IMR-90 (cell line): Measurements from ENCODE around the gene KRT3. TPM values are rescaled to one million over a fixed set of nuclear protein-coding genes. Genes with fewer than 3 reads are reported as not detected.

ENCODE experiments used
- ATAC-seq: fragments of 200-7000 bp; cut with Tn5 transposase; 2 replicates; pipeline ENCODE4 v1.9.1; 2020; ENCODE audit warnings: low read depth, mild to moderate bottlenecking, moderate library complexity
- BruUV-seq: library from RNA; stranded (reverse); fragments of 400-500 nt; replicated peaks from 2 replicates; lab custom pipeline; 2021; lab: Mats Ljungman, UMichigan
- CTCF ChIA-PET: fragments of 300-600 bp; formaldehyde crosslinking; extraction: SDS; loops from one replicate; lab custom pipeline; 2021; ENCODE audit warnings: antibody characterized with exemption; lab: Yijun Ruan, JAX
- POLR2A ChIA-PET: fragments of 300-600 bp; sonication (Branson Sonifier 250); formaldehyde crosslinking; loops from one replicate; lab custom pipeline; 2022; ENCODE audit warnings: antibody characterized with exemption; ENCODE audit not compliant: unreplicated experiment; lab: Charles Lee
- DNase-seq: peaks from one replicate; pipeline ENCODE4 v3.0.0; 2013
- H2AFZ ChIP-seq: replicated peaks from 2 replicates; pipeline ENCODE3; 2013; ENCODE audit warnings: low read length, mild to moderate bottlenecking; ENCODE audit not compliant: poor library complexity
- H2AK5ac ChIP-seq: 2 replicates; pipeline ENCODE4 v1.6.1; 2013; ENCODE audit warnings: low read depth, low read length, inconsistent platforms
- H2AK9ac ChIP-seq: replicated peaks from 2 replicates; pipeline ENCODE3; 2013; ENCODE audit warnings: mild to moderate bottlenecking, low read depth, low read length, moderate library complexity; ENCODE audit not compliant: poor library complexity
- H2BK120ac ChIP-seq: 2 replicates; pipeline ENCODE4 v1.6.1; 2013; ENCODE audit warnings: low read depth, low read length, inconsistent platforms
- H2BK15ac ChIP-seq: 3 replicates; pipeline ENCODE4 v1.6.1; 2013; ENCODE audit warnings: low read depth, low read length, inconsistent platforms
- H2BK20ac ChIP-seq: 2 replicates; pipeline ENCODE4 v1.6.1; 2013; ENCODE audit warnings: low read depth, mild to moderate bottlenecking, inconsistent platforms, low read length, moderate library complexity
- H2BK5ac ChIP-seq: 2 replicates; pipeline ENCODE4 v1.6.1; 2013; ENCODE audit warnings: mild to moderate bottlenecking, low read depth, low read length, inconsistent platforms; ENCODE audit not compliant: poor library complexity, severe bottlenecking
- H3K14ac ChIP-seq: replicated peaks from 2 replicates; pipeline ENCODE4 v1.6.1; 2013; ENCODE audit warnings: low read depth, low read length, inconsistent platforms
- H3K18ac ChIP-seq: 2 replicates; pipeline ENCODE4 v1.6.1; 2013; ENCODE audit warnings: low read depth, low read length, control low read depth
- H3K23ac ChIP-seq: 2 replicates; pipeline ENCODE4 v1.6.1; 2013; ENCODE audit warnings: low read depth, low read length, inconsistent platforms
- H3K27ac ChIP-seq: 2 replicates; pipeline ENCODE4 v1.5.1; 2013; ENCODE audit warnings: mild to moderate bottlenecking, control low read depth, low read length; ENCODE audit not compliant: insufficient read depth
- H3K27me3 ChIP-seq: 2 replicates; pipeline ENCODE4 v1.6.1; 2013; ENCODE audit warnings: low read length; ENCODE audit not compliant: control insufficient read depth, insufficient read depth
- H3K36me3 ChIP-seq: 2 replicates; pipeline ENCODE4 v1.6.1; 2013; ENCODE audit warnings: low read length, mixed read lengths; ENCODE audit not compliant: control insufficient read depth, insufficient read depth
- H3K4ac ChIP-seq: 2 replicates; pipeline ENCODE4 v1.6.1; 2013; ENCODE audit warnings: low read depth, low read length, inconsistent platforms
- H3K4me1 ChIP-seq: 2 replicates; pipeline ENCODE4 v1.6.1; 2013; ENCODE audit warnings: low read length, mixed read lengths; ENCODE audit not compliant: control insufficient read depth, insufficient read depth
- H3K4me2 ChIP-seq: 2 replicates; pipeline ENCODE4 v1.6.1; 2013; ENCODE audit warnings: low read depth, mild to moderate bottlenecking, control low read depth, low read length, moderate library complexity
- H3K4me3 ChIP-seq: 2 replicates; pipeline ENCODE4 v1.5.1; 2013; ENCODE audit warnings: low read depth, mild to moderate bottlenecking, control low read depth, low read length, moderate library complexity; ENCODE audit not compliant: insufficient read depth
- H3K56ac ChIP-seq: 2 replicates; pipeline ENCODE4 v1.6.1; 2013; ENCODE audit warnings: low read length, inconsistent platforms; ENCODE audit not compliant: insufficient read depth; ENCODE audit errors: extremely low read depth
- H3K79me1 ChIP-seq, 2 experiments: 2 replicates each; pipeline ENCODE4 v1.6.1; 2013; ENCODE audit warnings: low read length in 2 of 2, inconsistent platforms in 1 of 2, low read depth in 1 of 2
- H3K9ac ChIP-seq: 2 replicates; pipeline ENCODE4 v1.6.1; 2013; ENCODE audit warnings: low read depth, low read length, control low read depth
- H3K9me1 ChIP-seq: 2 replicates; pipeline ENCODE4 v1.6.1; 2013; ENCODE audit warnings: low read length, inconsistent platforms; ENCODE audit not compliant: insufficient read depth
- H3K9me3 ChIP-seq: 2 replicates; pipeline ENCODE4 v1.6.1; 2013; ENCODE audit warnings: low read length; ENCODE audit not compliant: control insufficient read depth, insufficient read depth
- H4K20me1 ChIP-seq: 2 replicates; pipeline ENCODE4 v1.6.1; 2013; ENCODE audit warnings: low read length, inconsistent platforms; ENCODE audit not compliant: insufficient read depth
- H4K5ac ChIP-seq: 2 replicates; pipeline ENCODE4 v1.6.1; 2013; ENCODE audit warnings: mild to moderate bottlenecking, low read depth, low read length, control low read depth
- H4K8ac ChIP-seq, 2 experiments: 2 replicates each; pipeline ENCODE4 v1.6.1; 2013; ENCODE audit warnings: low read depth in 2 of 2, low read length in 2 of 2, control low read depth in 1 of 2, inconsistent platforms in 1 of 2
- H4K91ac ChIP-seq: 2 replicates; pipeline ENCODE4 v1.6.1; 2013; ENCODE audit warnings: low read depth, low read length, inconsistent platforms; ENCODE audit not compliant: insufficient read depth
- CEBPB ChIP-seq: IDR thresholded peaks from 2 replicates; pipeline ENCODE4 v1.6.1; 2012; ENCODE audit warnings: low read depth, low read length, improper control_type of control experiment
- CTCF ChIP-seq: conservative IDR thresholded peaks from 2 replicates; pipeline ENCODE4 v1.5.1; 2012; ENCODE audit warnings: mild to moderate bottlenecking, low read depth, low read length, improper control_type of control experiment
- ELK1 ChIP-seq: fragments of 150-350 bp; IDR thresholded peaks from 2 replicates; pipeline ENCODE4 v1.6.1; 2016; ENCODE audit warnings: low read depth, mild to moderate bottlenecking, low read length, moderate library complexity, borderline replicate concordance
- FOS ChIP-seq: fragments of 150-350 bp; IDR thresholded peaks from 2 replicates; pipeline ENCODE4 v1.6.1; 2016; ENCODE audit warnings: low read depth, low read length
- MAFK ChIP-seq: IDR thresholded peaks from 2 replicates; pipeline ENCODE4 v1.6.1; 2012; ENCODE audit warnings: low read depth, low read length, improper control_type of control experiment
- MAZ ChIP-seq: IDR thresholded peaks from 2 replicates; pipeline ENCODE4 v1.6.1; 2012; ENCODE audit warnings: low read depth, mild to moderate bottlenecking, low read length, improper control_type of control experiment, moderate library complexity, borderline replicate concordance
- MXI1 ChIP-seq: IDR thresholded peaks from 2 replicates; pipeline ENCODE4 v1.6.1; 2012; ENCODE audit warnings: low read depth, mild to moderate bottlenecking, low read length, moderate library complexity, borderline replicate concordance
- POLR2A ChIP-seq: IDR thresholded peaks from 2 replicates; pipeline ENCODE4 v1.6.1; 2012; ENCODE audit warnings: mild to moderate bottlenecking, low read depth, low read length
- WGBS, 2 experiments: methylation state at CpG; one replicate each; pipeline versions ENCODE4 v1.1.5 to v1.1.7; 2013; ENCODE audit warnings: missing lambda C conversion rate in 2 of 2; ENCODE audit not compliant: insufficient read length in 1 of 2; ENCODE audit errors: extremely low coverage in 2 of 2; 5-methylcytosine and 5-hydroxymethylcytosine counted together
- dilution Hi-C: fragments of 300-500 bp; cut with HindIII; formaldehyde crosslinking; loops from one replicate; pipeline ENCODE4 v1.14.3; 2018; ENCODE audit warnings: low sequenced_read_pairs; ENCODE audit not compliant: unreplicated experiment
- in situ Hi-C: fragments of 300-500 bp; cut with MboI; formaldehyde crosslinking; loops from 3 replicates; pipeline ENCODE4 v1.14.3; 2019; ENCODE audit warnings: low sequenced_read_pairs, inconsistent platforms, mixed read lengths
- intact Hi-C: fragments of 100-400 bp; cut with micrococcal nuclease; formaldehyde crosslinking; loops from 2 replicates; pipeline ENCODE4 v1.10.0; 2022
- polyA plus RNA-seq, 3 experiments: library from polyadenylated mRNA; depleted of rRNA; stranded (reverse); fragments of >200 nt; gene quantifications; 2 replicates each; pipeline ENCODE4 v1.2.3, GENCODE V29; 2012; ENCODE audit warnings: low replicate concordance in 1 of 3
- total RNA-seq: library from RNA; depleted of rRNA; stranded (reverse); fragments of >200 nt; gene quantifications from 2 replicates; pipeline ENCODE4 v1.2.3, GENCODE V29; 2012

Gene KRT3
- total and polyA plus RNA-seq, 2 of the 4 experiments (the other 2 are of a cell fraction): not detected

- H4K8ac ChIP-seq: no peak overlapping the region
- no peak overlapping the region for H3K56ac ChIP-seq
- POLR2A ChIA-PET: no interaction called here
- H4K91ac ChIP-seq: no peak overlapping the region
- TF ChIP-seq ELK1 (no peak), MAFK (no peak), MAZ (no peak), CEBPB (no peak), FOS (no peak), POLR2A (no peak), CTCF (no peak), MXI1 (no peak)
- no peak overlapping the region for H3K18ac ChIP-seq
- no peak overlapping the region for H4K5ac ChIP-seq
- no peaks in the 10 kb centered on the region for H3K4me1 ChIP-seq
- peaks cover 12% of the 10 kb centered on the region for H3K27me3 ChIP-seq
- intact Hi-C loops (no loop called here), in situ Hi-C loops (no loop called here), dilution Hi-C loops (no loop called here)
- no peak overlapping the region for H2AK9ac ChIP-seq
- DNase-seq: no peak
- H3K9me1 ChIP-seq: no peaks in the 10 kb centered on the region
- H3K9ac ChIP-seq: no peak overlapping the region
- H2BK20ac ChIP-seq: no peak overlapping the region
- no peaks in the 10 kb centered on the region for H3K79me1 ChIP-seq
- H3K9me3 ChIP-seq: no peaks in the 10 kb centered on the region
- H4K20me1 ChIP-seq: no peaks in the 10 kb centered on the region
- no peak overlapping the region for H2AFZ ChIP-seq
- CTCF ChIA-PET: no interaction called here
- H2BK15ac ChIP-seq: no peak overlapping the region
- no peak overlapping the region for H2AK5ac ChIP-seq
- no peak overlapping the region for H3K23ac ChIP-seq
- H3K4ac ChIP-seq: no peak overlapping the region
- BruUV-seq: no TSS peak
- no peak overlapping the region for H3K14ac ChIP-seq
- H3K36me3 ChIP-seq: no peaks in the 10 kb centered on the region
- H2BK5ac ChIP-seq: no peak overlapping the region
- no peak overlapping the region for H2BK120ac ChIP-seq
- no peak overlapping the region for H3K4me2 ChIP-seq
- no CpG with 5 or more reads among the region's 1 CpG for WGBS, 2 experiments
- no peak for ATAC-seq
- H3K4me3 ChIP-seq: no peak overlapping the region
- H3K27ac ChIP-seq: no peak overlapping the region
Measured at GRCh38 chr12:52767020-52767379, 28.9 kb downstream of the KRT3 start.
